CD4-positive, alpha-beta T cell (primary cell): ENCODE measurements around the gene CORIN. TPM values are rescaled to one million over a fixed set of nuclear protein-coding genes. Genes with fewer than 3 reads are reported as not detected.

Experiments
- ATAC-seq: fragments of 200-7000 bp; cut with Tn5 transposase; one replicate; pipeline ENCODE4 v1.10.0; 2022; ENCODE audit warnings: mild to moderate bottlenecking; ENCODE audit not compliant: poor library complexity
- CTCF ChIA-PET: fragments of 350-600 bp; sonication (Branson Sonifier 250); formaldehyde crosslinking; loops from one replicate; lab custom pipeline; 2021; ENCODE audit warnings: antibody characterized with exemption, inconsistent platforms; lab: Charles Lee
- POLR2A ChIA-PET: fragments of 350-600 bp; sonication (Branson Sonifier 250); formaldehyde crosslinking; loops from one replicate; lab custom pipeline; 2021; ENCODE audit warnings: antibody characterized with exemption, inconsistent platforms; lab: Charles Lee
- DNase-seq, 14 experiments: peaks; one replicate each; pipeline ENCODE4 v3.0.0-alpha.2; 2013 to 2020; ENCODE audit warnings: mixed read lengths in 2 of 14
- H3K27ac ChIP-seq, 2 donors: one replicate each; pipeline versions ENCODE4 v1.5.1 to v1.7.0; 2013; ENCODE audit warnings: low read length in 2 of 2, low read depth in 1 of 2, mild to moderate bottlenecking in 1 of 2
- H3K27me3 ChIP-seq, 2 experiments: 1 replicate in 1 of 2; 2 replicates in 1 of 2; pipeline versions ENCODE4 v1.6.1 to v1.7.0; 2013; ENCODE audit warnings: low read length in 2 of 2, control low read depth in 1 of 2, mild to moderate bottlenecking in 1 of 2, moderate library complexity in 1 of 2; ENCODE audit not compliant: insufficient read depth in 2 of 2, control insufficient read depth in 1 of 2
- H3K36me3 ChIP-seq: one replicate; pipeline ENCODE4 v1.6.1; 2013; ENCODE audit warnings: low read length, control low read depth; ENCODE audit not compliant: insufficient read depth
- H3K4me1 ChIP-seq: one replicate; pipeline ENCODE4 v1.6.1; 2013; ENCODE audit warnings: low read length, control low read depth; ENCODE audit not compliant: insufficient read depth
- H3K4me3 ChIP-seq: one replicate; pipeline ENCODE4 v1.5.1; 2013; ENCODE audit warnings: mild to moderate bottlenecking, low read length, moderate library complexity
- H3K9me3 ChIP-seq, 2 experiments: 1 replicate in 1 of 2; 2 replicates in 1 of 2; pipeline versions ENCODE4 v1.6.1 to v1.7.0; 2013; ENCODE audit warnings: low read length in 2 of 2, mild to moderate bottlenecking in 2 of 2, control low read depth in 1 of 2, moderate library complexity in 1 of 2; ENCODE audit not compliant: control insufficient read depth in 1 of 2, insufficient read depth in 1 of 2
- H3K27ac Mint-ChIP-seq: one replicate; pipeline ENCODE4 v1.8.0; 2020; ENCODE audit warnings: mixed read lengths
- H3K27me3 Mint-ChIP-seq: one replicate; pipeline ENCODE4 v1.8.0; 2021; ENCODE audit warnings: mixed read lengths
- H3K36me3 Mint-ChIP-seq: one replicate; pipeline ENCODE4 v1.8.0; 2021; ENCODE audit warnings: low read depth, mixed read lengths
- H3K4me1 Mint-ChIP-seq: one replicate; pipeline ENCODE4 v1.8.0; 2021; ENCODE audit warnings: low read depth, mixed read lengths
- H3K4me3 Mint-ChIP-seq: one replicate; pipeline ENCODE4 v1.8.0; 2020; ENCODE audit warnings: mild to moderate bottlenecking, mixed read lengths
- H3K9me3 Mint-ChIP-seq: one replicate; pipeline ENCODE4 v1.8.0; 2020; ENCODE audit warnings: mixed read lengths
- CTCF ChIP-seq: fragments of 200-600 bp; IDR thresholded peaks from one replicate; pipeline ENCODE4 v1.8.0; 2022; ENCODE audit warnings: antibody characterized with exemption, mild to moderate bottlenecking
- intact Hi-C, 2 experiments: fragments of 100-400 bp; cut with DNase I in 1 of 2; cut with micrococcal nuclease in 1 of 2; formaldehyde crosslinking; loops; one replicate each; pipeline versions ENCODE4 v1.15.1 to v1.9.0; 2023 to 2025; cut with DNase I, micrococcal nuclease
- total RNA-seq, 174 experiments: library from RNA in 2 of 174; stranded (reverse) in 2 of 174; gene quantifications; one replicate each; pipeline ENCODE4 v1.2.3 and lab custom pipeline; 2021 to 2026

CORIN gene
- total RNA-seq, 2 experiments from 2014 or later = 0.14 TPM; not detected in 1

DNA sequence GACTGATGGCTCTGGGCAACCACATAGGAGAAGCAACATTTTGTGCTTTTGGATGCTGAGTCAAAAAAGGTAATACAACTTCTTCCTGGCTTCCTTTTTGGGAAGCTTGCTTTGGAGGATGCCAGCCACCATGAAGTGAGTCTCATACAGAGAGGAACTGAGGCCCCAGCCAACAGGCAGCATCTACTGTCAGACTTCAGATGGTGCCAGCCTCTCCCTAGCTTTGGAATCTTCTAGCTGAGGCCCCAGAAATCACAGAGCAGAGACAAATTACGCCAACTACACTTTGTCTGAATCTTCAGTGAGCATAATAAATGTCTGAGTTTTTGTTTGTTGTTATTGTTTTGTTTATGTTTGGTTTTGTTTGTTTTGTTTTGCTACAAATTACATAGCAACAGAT, 216.7 kb downstream of the CORIN start:
- intact Hi-C loops = no loop called here
- H3K27ac ChIP-seq = no peak overlapping the region
- no peaks in the 10 kb centered on the region for H3K36me3 ChIP-seq
- Mint-ChIP-seq H3K27ac (no peak overlapping the region), H3K4me1 (no peaks in the 10 kb centered on the region), H3K4me3 (no peak overlapping the region), H3K27me3 (no peaks in the 10 kb centered on the region), H3K9me3 (no peaks in the 10 kb centered on the region), H3K36me3 (no peaks in the 10 kb centered on the region)
- ChIA-PET CTCF (no interaction called here), POLR2A (no interaction called here)
- H3K9me3 ChIP-seq = no peaks in the 10 kb centered on the region
- no peak overlapping the region for H3K4me3 ChIP-seq
- no peak for ATAC-seq
- no peaks in the 10 kb centered on the region for H3K4me1 ChIP-seq
- H3K27me3 ChIP-seq = no peaks in the 10 kb centered on the region
- no peak for DNase-seq
- no peak for TF ChIP-seq CTCF

GRCh38 chr4:47619691-47620090, 218.2 kb downstream of the CORIN start:
- ChIA-PET CTCF (no interaction called here), POLR2A (no interaction called here)
- Histone ChIP-seq H3K27me3 (peaks cover 2 to 6% of the 10 kb centered on the region in 2 experiments), H3K9me3 (no peaks in the 10 kb centered on the region), H3K36me3 (no peaks in the 10 kb centered on the region), H3K4me3 (no peak overlapping the region), H3K27ac (no peak overlapping the region), H3K4me1 (no peaks in the 10 kb centered on the region)
- Mint-ChIP-seq H3K4me3 (no peak overlapping the region), H3K27me3 (no peaks in the 10 kb centered on the region), H3K4me1 (no peaks in the 10 kb centered on the region), H3K36me3 (no peaks in the 10 kb centered on the region), H3K9me3 (no peaks in the 10 kb centered on the region), H3K27ac (no peak overlapping the region)
- DNase-seq (no peak), ATAC-seq (no peak)
- TF ChIP-seq CTCF = no peak
- intact Hi-C loops = no loop called here

GRCh38 chr4:47617607-47618006, 220.3 kb downstream of the CORIN start:
- intact Hi-C loops = no loop called here
- Histone ChIP-seq H3K4me1 (no peaks in the 10 kb centered on the region), H3K27ac (no peak overlapping the region), H3K36me3 (no peaks in the 10 kb centered on the region), H3K27me3 (peaks cover 2 to 6% of the 10 kb centered on the region in 2 experiments), H3K9me3 (no peaks in the 10 kb centered on the region), H3K4me3 (no peak overlapping the region)
- no peak overlapping the region for H3K4me3 Mint-ChIP-seq
- no peak for TF ChIP-seq CTCF
- no peaks in the 10 kb centered on the region for H3K36me3 Mint-ChIP-seq
- no peaks in the 10 kb centered on the region for H3K4me1 Mint-ChIP-seq
- H3K27ac Mint-ChIP-seq = no peak overlapping the region
- H3K9me3 Mint-ChIP-seq = no peaks in the 10 kb centered on the region
- ChIA-PET CTCF (no interaction called here), POLR2A (no interaction called here)
- no peaks in the 10 kb centered on the region for H3K27me3 Mint-ChIP-seq
- no peak for DNase-seq
- ATAC-seq = no peak
